HG03095 (cell line): ENCODE data around the gene HLA-DPA1.

Experiments used
- ATAC-seq: cut with Tn5 transposase; IDR thresholded peaks from one replicate; pipeline ENCODE4 v1.9.1; 2021; ENCODE audit warnings: moderate library complexity; ENCODE audit not compliant: unreplicated experiment

The HLA-DPA1 gene

DNA sequence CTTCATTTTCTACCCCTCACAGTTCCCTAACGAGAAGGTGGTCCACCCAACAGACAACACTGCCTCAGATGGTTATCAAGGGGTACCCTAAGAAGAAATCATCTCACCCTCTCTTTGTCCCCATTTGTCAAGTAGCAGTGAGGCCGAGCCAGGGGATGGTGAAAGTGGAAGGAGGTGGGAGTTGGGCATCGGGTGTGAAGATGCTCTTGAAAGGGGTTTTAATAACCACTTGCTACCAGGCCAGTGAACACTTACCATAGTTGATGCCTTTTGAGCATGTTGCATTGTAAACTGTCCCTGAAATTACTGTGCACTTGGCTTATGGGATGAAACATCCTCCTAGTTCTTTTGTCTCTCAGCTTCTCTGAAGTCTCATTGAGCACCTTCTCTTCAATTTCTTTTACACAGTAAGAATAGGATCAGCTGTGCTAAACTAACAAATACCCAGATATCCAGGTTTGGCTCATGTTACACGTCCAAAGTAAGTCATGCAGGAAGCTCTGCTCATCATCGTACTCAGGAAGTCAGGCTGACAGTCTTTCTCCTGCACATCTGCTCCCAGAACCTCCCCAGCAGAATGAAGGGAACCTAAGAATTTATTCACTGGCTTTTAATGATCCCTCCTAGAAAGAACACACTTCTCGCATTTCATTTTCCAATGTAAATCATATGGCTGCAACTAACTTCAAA lies 15.6 kb upstream of the HLA-DPA1 start:
- no peak for ATAC-seq

DNA sequence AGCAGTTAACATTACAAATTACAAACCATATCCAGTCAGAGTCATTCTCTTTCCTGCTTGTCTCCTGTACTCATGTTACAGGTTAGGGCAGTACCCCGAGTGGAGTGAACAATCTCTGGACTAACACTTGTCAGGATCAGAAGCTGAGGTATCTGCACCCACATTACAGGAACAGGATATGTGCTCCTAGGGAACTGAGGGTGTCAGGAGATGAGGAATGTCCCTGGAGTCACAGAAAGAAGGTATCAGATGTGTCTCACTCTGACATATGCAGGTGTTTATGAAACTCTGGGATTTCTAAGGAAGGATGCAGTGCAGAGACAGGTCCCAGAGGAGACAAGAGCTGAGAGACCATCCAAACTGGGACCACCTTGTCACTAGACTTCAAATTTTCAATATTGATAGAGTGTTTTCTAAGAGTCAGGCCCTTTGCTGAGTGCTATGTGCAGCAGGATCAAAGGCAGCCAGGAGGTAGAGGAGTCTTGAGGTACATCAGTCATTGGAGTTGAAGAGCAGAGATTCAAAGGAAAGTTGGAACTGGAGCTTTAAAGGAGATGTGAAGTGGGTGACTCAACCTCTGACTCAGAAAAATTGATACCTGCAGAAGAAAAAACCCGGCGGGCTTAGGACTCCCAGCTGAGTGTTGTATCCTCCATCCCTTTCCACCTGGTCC lies 14.9 kb upstream of the HLA-DPA1 start:
- ATAC-seq: no peak

DNA sequence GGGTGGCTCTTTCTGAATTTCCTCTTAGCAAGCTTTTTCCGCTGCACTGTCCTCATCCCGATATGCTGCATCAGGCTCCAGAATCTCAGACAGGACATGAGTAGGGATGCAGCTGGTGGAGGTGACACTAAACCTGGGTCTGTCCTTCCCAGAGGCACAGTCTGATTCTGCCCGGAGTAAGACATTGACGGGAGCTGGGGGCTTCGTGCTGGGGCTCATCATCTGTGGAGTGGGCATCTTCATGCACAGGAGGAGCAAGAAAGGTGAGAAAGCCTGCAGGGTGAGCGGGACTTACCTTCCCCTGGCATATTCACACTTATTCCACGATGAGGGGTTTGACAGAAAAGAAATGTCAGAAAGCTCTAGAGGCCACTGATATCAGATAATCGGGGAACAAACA lies 12.2 kb upstream of the HLA-DPA1 start:
- ATAC-seq: no peak

DNA sequence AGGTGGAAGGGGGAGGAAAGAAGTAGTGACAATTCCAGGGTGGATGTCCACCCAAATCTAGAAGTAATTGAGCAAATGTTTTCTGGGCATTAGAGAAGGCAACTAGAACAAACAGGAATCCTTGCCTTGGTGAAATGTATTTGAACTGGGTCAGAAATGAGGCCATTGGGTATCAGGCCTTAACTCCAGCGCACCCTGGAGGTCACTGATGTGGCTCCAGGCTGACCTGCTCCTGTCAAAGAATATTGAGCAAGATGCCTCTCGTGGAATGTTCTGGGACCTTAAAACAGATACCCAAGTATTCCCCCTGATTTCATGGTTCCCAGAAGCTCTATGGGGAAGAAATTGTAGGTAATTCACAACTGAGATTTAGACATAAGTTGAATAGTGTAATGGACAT lies 9.3 kb upstream of the HLA-DPA1 start:
- no peak for ATAC-seq

DNA sequence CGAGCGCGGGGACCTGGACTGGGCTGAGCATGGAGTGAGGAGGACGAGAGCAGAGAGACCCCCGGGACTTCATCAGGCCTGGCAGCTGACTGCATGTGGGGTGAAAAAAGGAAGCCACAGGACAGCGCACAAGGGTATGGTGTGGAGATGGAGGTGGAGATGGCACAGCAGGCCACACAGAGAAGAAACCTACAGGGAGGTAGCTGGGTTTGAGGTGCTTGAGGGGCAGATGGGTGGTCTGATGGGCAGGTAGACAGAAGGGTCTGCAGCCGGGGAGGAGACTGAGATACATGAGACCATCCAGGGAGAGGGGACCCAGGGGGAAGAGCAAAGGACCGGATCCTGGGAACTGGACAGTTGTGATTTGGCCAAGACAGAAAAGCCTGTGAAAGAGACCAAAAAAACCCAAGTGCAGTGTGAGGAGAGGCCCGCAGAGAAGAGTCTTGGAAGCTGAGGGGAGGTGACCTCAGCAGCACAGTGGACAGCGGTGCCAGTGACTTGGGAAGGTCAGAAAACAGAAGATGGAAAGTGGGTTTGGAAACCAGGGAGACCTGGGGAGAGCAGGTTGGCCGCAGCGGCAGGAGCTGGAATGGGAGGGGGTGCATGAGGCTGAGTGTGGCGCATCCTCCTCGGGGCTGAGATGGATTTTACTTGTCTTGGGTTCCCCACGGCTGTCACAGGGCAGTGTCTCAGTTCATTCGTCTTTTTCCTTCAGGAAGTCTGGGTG lies 7.8 kb upstream of the HLA-DPA1 start:
- ATAC-seq: no peak

DNA sequence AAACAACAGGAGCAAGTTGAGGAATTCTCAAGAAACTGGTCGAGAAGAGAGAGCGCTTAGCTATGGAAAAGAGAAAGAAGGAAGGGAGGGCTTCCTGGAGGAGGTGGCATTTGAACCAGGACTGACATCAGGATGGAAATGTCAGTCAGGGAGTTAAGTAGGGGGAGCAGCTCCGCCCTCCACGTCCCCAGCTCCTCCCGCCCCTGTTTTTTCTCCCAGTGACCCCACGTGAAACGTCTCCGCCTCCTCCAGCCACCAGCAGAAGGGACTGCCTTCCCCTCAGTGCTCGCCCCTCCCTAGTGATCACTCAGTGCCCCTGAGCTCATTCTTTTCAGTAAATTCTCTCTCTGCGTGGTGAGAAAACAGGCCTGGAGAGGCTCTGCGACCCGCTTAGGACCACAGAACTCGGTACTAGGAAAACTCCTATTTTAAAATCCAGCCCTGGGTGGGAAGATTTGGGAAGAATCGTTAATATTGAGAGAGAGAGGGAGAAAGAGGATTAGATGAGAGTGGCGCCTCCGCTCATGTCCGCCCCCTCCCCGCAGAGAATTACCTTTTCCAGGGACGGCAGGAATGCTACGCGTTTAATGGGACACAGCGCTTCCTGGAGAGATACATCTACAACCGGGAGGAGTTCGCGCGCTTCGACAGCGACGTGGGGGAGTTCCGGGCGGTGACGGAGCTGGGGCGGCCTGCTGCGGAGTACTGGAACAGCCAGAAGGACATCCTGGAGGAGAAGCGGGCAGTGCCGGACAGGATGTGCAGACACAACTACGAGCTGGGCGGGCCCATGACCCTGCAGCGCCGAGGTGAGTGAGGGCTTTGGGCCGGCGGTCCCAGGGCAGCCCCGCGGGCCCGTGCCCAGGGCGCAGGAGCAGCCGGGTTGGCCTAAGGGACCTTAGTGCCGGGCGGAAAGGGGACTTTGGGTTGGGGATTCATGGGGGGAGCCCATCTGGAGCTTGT lies 7.0 kb upstream of the HLA-DPA1 start:
- ATAC-seq: no peak

DNA sequence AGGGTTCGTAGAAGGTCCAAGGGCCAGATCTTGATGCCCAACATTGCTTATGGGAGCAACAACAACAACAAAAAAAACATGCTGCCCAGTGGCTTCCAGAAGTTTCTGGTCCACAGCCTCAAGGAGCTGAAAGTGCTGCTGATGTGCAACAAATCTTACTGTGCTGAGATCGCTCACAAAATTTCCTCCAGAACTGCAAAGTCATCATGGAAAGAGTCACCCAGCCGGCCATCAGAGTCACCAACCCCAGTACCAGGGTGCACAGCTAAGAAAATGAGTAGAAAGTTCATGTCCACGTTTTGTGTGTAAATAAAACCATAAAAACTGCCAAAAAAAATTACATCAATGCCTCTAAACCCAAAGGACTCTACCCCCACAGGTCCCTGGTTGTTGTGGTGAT lies 6.1 kb upstream of the HLA-DPA1 start:
- no peak for ATAC-seq

DNA sequence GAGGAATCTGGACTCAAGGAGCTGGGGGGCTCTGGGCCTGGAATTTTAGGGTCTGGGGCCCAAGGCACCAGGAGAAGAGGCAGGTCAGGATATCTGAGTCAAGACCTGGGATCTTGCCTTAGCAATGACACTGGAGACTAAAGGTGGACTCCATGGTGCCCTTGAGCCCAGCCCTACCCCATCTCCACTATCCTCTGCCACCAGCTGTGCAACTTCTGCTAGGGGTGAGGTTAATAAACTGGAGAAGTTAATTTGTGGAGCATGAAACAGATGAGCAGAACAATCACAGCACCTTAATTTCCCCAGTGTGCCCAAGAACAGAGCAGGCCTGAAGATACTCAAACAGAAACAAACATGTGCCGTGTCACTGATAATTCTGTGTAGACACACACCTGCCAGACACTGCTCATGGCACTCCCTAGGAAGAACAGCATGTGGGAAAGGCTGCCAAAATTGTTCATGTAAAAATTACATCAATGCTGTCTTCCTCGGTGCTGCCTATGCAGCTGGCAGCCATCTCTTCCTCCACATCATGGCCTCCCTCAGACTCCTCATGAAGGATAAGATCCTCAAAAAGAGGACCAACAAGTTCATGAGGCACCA lies 5.6 kb upstream of the HLA-DPA1 start:
- no peak for ATAC-seq

DNA sequence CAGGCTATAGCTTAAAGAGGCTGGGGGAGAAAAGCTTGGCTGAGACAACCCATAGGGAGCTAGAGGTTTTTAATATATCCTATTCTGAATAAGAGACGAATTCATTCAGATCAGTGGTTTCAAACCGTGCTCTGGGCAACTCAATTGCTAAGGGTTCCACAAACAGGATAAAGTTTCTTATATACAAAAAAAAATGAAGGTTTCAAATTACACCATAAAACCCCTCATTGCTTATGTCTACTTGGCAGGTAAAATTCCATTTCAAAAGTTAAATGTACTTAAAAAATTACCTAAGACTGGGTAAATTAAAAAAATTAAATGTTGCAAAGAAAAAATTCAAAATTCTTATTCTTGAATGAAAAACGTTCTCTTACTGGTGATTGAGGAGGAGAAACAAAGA lies 5.0 kb upstream of the HLA-DPA1 start:
- no peak for ATAC-seq

DNA sequence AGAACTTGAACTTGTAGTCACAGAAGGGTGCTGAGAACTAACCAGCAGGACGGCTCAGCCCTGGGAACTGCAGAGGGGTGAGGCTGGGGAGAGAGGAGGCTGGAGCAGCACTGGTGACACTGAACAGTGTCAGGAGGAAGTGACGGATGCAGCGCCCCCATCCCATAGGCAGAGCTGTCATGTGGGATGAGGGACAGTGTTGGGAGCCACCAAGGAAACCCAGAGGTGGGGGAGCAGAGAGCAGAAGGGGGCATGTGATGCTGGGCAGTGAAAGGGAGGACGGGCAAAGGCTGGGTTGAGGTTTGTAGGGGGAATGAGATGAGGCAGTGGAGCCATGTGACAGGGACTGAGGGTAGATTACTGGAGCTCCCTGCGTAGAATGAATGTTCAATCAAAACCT lies 4.5 kb upstream of the HLA-DPA1 start:
- ATAC-seq: no peak

DNA sequence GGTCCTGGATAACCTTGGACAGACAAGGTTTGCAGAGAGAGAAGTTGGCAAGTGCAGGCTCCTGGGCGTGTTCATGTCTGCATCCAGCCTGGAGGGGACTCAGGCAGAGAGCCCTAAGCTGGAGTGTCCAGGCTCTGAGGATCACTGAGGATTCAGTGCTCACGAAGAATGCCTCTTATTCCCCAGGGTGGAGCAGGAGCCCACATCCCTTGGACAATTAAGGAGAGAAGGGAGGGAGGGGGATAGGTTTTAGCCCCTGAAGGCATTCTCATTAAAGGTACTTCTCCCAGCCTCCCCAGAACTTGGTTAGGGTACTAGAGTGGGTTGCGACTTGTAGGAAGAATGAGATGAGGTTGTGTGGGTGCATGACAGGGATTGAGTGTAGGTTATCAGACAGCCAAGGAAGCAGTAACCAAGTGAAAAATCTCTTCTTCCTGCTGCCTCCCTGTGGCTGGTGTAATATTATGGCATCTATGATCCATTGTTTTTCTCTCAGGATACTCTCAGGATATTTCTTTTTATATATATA lies 3.0 kb upstream of the HLA-DPA1 start:
- ATAC-seq: no peak

DNA sequence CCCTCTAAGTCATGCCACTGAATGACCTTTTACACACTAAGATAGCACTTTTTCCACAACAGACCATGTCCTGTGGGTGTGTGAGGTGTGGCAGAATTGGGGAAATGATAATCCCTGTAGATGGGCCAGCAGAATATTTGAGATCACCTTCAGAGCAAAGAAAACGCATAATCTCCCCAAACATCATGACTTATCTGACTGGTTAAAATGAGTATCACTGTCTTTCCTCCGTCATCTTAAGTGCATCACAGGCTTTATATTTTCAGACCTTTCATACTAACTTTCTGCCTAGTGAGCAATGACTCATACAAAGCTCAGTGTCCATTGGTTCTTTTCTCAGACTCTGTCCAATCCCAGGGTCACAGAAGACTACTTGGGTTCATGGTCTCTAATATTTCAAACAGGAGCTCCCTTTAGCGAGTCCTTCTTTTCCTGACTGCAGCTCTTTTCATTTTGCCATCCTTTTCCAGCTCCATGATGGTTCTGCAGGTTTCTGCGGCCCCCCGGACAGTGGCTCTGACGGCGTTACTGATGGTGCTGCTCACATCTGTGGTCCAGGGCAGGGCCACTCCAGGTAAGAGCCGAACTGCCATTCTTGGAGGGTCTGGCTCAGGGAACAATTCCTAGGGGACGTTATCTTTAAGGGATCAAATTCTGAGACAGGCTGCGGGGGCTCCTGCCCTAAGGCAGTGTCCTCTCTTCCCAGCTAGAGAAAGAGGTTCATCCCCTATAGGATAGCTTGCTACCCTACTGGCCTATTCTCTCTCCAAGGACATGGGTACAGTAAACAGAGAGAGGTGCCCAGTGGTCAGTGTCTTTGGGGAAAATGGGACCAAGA lies 2.3 kb upstream of the HLA-DPA1 start, which contains the start of gene HLA-DPB1:
TSS of gene HLA-DPB1 (plus strand) at position 423 of the 838 bp plus-strand sequence. CDS start at position 475, 52 bp downstream.
- peak; percentile 67 for ATAC-seq

DNA sequence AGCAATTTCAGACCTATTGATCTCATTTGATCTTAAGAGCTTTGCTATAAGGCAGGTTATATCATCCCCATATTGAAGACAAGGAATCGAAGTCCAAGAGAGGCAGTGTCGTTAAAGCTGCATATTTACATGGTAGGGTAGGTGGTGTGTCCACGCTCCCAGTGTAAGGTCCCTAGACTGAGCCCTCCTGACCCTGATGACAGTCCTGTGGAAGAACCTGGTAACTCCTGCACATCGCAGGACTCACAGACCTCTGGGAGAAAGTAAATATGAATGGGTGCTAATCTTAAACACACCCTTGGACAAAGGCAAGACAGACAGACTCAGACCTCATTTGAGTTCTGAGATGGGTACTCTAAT lies 1.7 kb upstream of the HLA-DPA1 start:
- ATAC-seq: peak; percentile 5

DNA sequence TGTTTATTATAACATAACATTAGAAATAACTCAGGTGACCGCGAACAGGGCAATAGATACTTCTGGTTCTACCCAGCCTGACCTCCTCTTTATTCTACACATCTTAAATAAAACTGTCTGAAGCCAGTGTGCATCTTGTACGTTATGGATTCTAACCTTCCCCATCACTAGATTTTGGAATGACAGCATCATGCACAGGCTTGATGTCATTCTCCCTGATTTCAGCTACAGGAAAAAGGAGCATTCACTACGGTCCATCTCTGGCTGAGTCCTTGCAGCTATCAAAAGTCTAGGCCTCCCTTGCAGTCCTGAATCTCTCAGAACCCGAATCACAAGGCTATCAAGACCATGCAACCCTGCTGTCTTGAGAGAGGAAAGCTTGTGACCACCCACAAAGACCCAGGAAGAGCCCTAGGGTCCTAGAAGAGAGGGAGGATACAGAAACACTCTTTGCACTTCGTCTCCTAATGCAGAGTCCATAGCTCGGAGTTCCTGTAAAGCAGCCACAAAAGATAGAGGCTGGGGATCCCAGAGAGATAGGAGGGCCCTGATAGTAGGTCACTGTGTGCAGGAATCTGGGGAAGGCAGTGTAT lies 845 bp downstream of the HLA-DPA1 start:
- ATAC-seq: no peak

DNA sequence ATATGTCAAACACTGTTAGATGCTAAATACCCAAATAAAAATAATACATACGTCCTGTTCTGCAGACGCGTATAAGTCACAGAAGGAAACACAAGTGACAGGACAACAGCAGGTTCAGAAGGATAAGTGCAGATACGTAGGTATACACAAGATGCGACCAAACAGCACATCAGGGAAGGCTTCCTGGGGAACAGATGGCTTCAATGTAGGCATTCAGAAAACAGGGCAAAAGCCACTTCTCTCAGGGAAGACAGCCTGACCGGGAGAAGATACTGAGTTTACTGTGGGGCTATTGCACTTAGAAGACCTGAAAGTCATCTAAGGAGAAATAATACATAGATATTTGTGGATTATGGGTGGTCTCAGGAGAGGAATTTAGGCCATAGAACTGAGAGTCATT lies 1.9 kb downstream of the HLA-DPA1 start:
- ATAC-seq: no peak

DNA sequence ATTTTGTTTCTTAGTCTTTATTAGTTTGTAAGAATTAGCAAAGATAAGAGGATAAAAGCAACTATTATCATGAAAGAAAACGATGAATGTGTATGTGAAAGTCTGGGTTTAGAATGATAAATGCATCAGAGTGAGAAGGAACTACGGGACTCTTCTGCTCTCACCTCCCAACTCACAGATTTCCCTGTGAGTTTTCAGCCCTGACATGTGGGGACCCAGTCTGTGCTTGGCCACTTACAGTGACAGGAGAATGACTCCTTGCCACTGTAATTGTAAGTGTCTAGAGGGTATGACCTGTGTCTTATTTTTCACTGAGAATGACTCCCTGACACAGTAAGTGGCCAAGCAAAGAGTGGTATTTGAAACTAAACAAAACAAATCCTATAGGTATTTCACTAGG lies 2.5 kb downstream of the HLA-DPA1 start:
- no peak for ATAC-seq

DNA sequence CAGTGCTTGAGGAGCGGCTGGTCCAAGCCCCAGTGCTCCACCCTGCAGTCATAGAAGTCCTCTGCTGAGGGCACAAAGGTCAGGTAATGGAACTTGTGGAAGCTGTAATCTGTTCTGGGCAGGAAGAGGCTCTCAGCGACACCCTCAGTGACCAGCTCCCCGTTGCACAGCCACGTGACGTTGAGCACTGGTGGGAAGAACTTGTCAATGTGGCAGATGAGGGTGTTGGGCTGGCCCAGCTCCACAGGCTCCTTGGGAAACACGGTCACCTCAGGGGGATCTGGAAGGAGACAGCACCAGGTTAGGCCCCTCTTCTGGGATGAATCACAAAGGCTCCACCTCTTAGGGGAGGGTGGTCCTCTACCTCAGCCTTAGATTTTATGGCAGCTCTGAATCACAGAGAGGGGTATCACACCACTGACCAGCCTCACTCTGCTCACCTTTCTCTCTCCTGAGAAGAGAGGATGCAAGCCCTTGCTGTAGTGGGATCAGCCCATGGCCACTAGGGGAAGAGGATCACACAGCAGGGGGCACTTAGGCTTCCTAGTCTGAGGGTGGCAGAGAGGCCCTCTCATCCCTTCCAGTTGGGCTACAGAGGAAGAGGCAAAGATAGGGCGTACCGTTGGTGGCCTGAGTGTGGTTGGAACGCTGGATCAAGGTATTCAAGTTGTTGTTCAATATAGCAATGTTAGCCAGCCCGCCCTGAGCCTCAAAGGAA lies 4.3 kb downstream of the HLA-DPA1 start:
- no peak for ATAC-seq

DNA sequence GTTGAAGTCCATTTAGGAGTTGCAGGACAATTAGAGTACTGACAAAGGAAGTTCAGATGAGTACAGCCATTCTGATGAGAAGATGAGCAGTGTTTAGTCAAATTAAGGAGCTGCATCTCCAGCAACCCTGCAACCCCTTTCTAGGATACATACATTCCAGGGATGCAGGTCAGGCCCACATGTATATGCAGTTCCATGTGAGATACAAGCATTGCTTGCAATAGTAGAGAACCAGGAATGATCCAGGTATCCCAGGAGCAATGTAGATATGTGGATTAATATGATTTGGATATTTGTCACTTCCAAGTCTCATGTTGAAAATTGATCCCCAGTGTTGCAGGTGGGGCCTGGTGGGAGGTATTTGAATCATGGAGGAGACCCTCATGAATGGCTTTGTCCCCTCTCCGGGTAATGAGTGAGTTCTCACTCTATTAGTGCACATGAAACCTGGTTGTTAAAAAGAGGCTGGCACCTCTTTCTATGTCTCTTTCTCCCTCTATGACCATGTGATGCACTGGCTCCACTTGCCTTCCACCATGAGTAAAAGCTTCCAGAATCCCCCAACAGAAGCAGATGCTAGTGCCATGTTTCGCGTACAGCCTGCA lies 6.4 kb downstream of the HLA-DPA1 start:
- no peak for ATAC-seq
